Psoas muscle (tissue), 8 donors: ENCODE data around the gene ARL4C. TPM values are rescaled to one million over a fixed set of nuclear protein-coding genes. Genes with fewer than 3 reads are reported as not detected.

Experiments
- ATAC-seq, 4 donors: fragments of 200-7000 bp; cut with Tn5 transposase; one replicate each; pipeline ENCODE4 v1.9.1; 2020; ENCODE audit warnings: moderate library complexity in 3 of 4, mild to moderate bottlenecking in 2 of 4
- DNase-seq, 2 donors: peaks; one replicate each; pipeline ENCODE4 v3.0.0-alpha.2; 2020
- H3K27ac ChIP-seq: fragments of 200-600 bp; one replicate; pipeline ENCODE4 v1.8.0; 2022
- H3K27me3 ChIP-seq, 3 donors: fragments of 200-600 bp in 1 of 3; one replicate each; pipeline versions ENCODE4 v1.6.1 to v1.8.0; 2013 to 2022; ENCODE audit warnings: low read length in 2 of 3, mild to moderate bottlenecking in 2 of 3, moderate library complexity in 1 of 3; ENCODE audit not compliant: insufficient read depth in 3 of 3
- H3K36me3 ChIP-seq, 2 donors: fragments of 200-600 bp in 1 of 2; one replicate each; pipeline versions ENCODE4 v1.6.1 to v1.8.0; 2013 to 2022; ENCODE audit warnings: low read depth in 1 of 2, mild to moderate bottlenecking in 1 of 2, moderate library complexity in 1 of 2; ENCODE audit not compliant: insufficient read depth in 1 of 2
- H3K4me1 ChIP-seq: fragments of 200-600 bp; one replicate; pipeline ENCODE4 v1.8.0; 2022
- H3K4me3 ChIP-seq: fragments of 200-600 bp; one replicate; pipeline ENCODE4 v1.8.0; 2022; ENCODE audit warnings: mild to moderate bottlenecking
- H3K9me3 ChIP-seq: fragments of 200-600 bp; one replicate; pipeline ENCODE4 v1.8.0; 2022
- WGBS, 3 donors: extraction: QIAGEN DNeasy Blood & Tissue Kit; methylation state at CpG; one replicate each; pipeline versions ENCODE4 v1.1.6 to v1.1.7; 2013; 5-methylcytosine and 5-hydroxymethylcytosine counted together
- intact Hi-C, 2 donors: fragments of 100-400 bp; cut with DNase I; formaldehyde crosslinking; loops; one replicate each; pipeline versions ENCODE4 v1.11.0 to v1.14.2; 2022
- polyA plus RNA-seq, 3 donors: library from polyadenylated mRNA; stranded (reverse); fragments of 200-250 nt; gene quantifications; one replicate each; pipeline ENCODE4 v1.2.3, GENCODE V29; 2013
- total RNA-seq, 4 donors: library from RNA; stranded (reverse); fragmentation: NEBNext Ultra II Directional in 2 of 4; extraction: Animal tissue kit (Norgen Biotek cat#: 25700) in 2 of 4; gene quantifications; one replicate each; pipeline versions ENCODE4 v1.2.1 to v1.2.4, GENCODE V29; 2021 to 2023
- TF ChIP-seq, protein P1 (sequence below): fragments of 200-600 bp; IDR thresholded peaks from one replicate; pipeline ENCODE4 v1.8.0; 2022; ENCODE audit warnings: antibody characterized with exemption
- donor health status: healthy with polysubstance abuse.
- donor health status: DM: no; HTN: no; CAD: no; lungs with moderate emphysema.
- donor health status: Bipolar disorder and iron deficiency.
- donor health status: healthy.
- donor health status: DM: yes; HTN: yes; CAD: no.
- donor health status: DM: no; HTN: no; CAD: no.
- donor health status: DM: no; HTN: no; CAD: no.
- donor health status: DM: yes; HTN: yes; CAD: no.

The ARL4C gene
- total and polyA plus RNA-seq, 7 donors, result 0.34 to 1.6 (median 1.1) TPM

GRCh38 chr2:234467289-234467688, 29.6 kb downstream of the ARL4C start:
- Histone ChIP-seq H3K9me3 (no peaks in the 10 kb centered on the region), H3K4me3 (no peak overlapping the region), H3K4me1 (no peaks in the 10 kb centered on the region), H3K27me3 (peaks cover 0 to 2% (median 0%) of the 10 kb centered on the region in 3 donors), H3K36me3 (no peaks in the 10 kb centered on the region), H3K27ac (no peak overlapping the region)
- DNase-seq (no peak), ATAC-seq (no peak)
- TF ChIP-seq, protein P1, sequence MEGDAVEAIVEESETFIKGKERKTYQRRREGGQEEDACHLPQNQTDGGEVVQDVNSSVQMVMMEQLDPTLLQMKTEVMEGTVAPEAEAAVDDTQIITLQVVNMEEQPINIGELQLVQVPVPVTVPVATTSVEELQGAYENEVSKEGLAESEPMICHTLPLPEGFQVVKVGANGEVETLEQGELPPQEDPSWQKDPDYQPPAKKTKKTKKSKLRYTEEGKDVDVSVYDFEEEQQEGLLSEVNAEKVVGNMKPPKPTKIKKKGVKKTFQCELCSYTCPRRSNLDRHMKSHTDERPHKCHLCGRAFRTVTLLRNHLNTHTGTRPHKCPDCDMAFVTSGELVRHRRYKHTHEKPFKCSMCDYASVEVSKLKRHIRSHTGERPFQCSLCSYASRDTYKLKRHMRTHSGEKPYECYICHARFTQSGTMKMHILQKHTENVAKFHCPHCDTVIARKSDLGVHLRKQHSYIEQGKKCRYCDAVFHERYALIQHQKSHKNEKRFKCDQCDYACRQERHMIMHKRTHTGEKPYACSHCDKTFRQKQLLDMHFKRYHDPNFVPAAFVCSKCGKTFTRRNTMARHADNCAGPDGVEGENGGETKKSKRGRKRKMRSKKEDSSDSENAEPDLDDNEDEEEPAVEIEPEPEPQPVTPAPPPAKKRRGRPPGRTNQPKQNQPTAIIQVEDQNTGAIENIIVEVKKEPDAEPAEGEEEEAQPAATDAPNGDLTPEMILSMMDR, result no peak
- 69 to 78% (median 71%) methylated on average over 4 of the region's 4 CpGs for WGBS, 3 donors
- intact Hi-C loops, result no loop called here

- whole genome bisulfite sequencing, 3 donors, result 89 to 90% (median 89%) methylated on average over 9 of the region's 9 CpGs
- Histone ChIP-seq H3K36me3 (no peaks in the 10 kb centered on the region), H3K27me3 (peaks cover 0 to 2% (median 0%) of the 10 kb centered on the region in 3 donors), H3K27ac (no peak overlapping the region), H3K4me3 (no peak overlapping the region), H3K4me1 (no peaks in the 10 kb centered on the region), H3K9me3 (no peaks in the 10 kb centered on the region)
- TF ChIP-seq, protein P1, result no peak
- intact Hi-C loops, result no loop called here
- ATAC-seq (no peak), DNase-seq (no peak)
These were observed 32.6 kb downstream of the ARL4C start for GRCh38 chr2:234464291-234464645.

DNA sequence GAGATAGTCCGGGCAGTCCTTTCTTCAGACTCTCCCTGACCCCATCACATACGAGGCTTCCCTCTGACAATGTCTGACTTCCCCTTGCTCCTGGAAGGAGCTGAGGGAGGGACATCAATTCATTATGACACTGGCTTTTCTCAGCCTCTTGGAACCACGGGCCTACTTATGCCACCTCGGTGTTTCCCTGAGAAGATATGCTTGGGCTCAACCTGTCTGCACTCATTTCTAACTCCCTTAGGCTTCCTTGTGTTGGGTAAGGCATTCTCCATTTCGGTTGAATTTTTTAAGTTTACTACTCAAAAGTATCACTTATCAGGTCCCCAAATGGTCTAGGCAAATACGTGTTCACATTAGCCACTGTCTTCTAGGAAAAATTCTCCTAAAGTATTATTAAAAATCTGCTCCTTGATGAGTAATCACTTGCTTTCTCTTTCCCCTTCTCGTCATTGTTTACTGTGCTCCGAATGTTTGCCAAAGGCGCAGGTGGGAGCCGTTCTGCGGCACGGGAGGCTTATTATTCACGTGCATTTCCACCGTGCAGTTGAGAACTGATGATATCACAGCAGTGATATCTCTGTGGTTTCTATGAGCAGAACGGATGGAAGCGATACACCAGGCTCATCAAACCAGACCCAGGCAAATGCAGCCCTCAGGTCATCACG, 33.1 kb downstream of the ARL4C start:
- no peak overlapping the region for H3K4me3 ChIP-seq
- DNase-seq (no peak), ATAC-seq (no peak)
- peaks cover 0 to 2% (median 0%) of the 10 kb centered on the region in 3 donors for H3K27me3 ChIP-seq
- intact Hi-C loops, result no loop called here
- H3K9me3 ChIP-seq, result no peaks in the 10 kb centered on the region
- 80 to 85% (median 83%) methylated on average over 17 of the region's 17 CpGs for WGBS, 3 donors
- no peaks in the 10 kb centered on the region for H3K4me1 ChIP-seq
- TF ChIP-seq, protein P1, result no peak
- H3K36me3 ChIP-seq, result no peaks in the 10 kb centered on the region
- H3K27ac ChIP-seq, result no peak overlapping the region

DNA sequence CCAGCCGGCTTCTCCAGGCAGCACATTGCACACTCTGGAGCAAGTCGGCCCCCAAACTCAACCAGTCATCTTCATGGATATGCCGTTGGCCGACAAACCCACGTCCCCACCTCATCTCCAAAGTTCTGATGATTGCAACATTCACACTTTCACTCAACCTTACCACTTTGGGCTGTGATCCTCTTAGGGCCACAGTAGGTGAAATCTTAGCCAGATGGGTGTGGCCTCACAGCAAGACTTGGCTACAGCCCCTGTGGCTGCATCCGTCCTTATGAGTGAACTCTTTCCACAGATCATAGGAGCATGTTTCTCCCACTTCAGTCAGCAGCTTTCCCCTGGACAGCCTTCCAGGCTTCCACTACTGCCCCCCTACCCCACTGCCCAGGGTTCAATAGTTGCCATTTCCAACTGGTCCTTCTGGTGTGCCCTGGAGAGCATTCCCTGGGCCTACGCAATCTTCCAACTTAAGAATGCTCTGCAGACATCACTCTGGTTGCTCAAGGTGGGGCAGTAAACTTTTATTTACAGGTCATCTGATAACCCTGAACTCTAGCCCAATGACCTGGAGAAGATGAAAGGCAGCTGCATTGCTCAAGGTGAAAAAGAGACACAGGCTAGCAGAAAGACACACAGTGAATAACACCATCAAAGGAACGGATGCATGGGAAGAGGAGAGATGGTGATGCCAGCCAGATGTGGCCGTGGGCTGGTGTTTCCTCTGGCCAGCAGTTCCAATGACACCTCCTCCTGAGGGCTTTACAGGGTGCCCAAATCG, 34.5 kb downstream of the ARL4C start:
- ATAC-seq (no peak), DNase-seq (no peak)
- Histone ChIP-seq H3K36me3 (no peaks in the 10 kb centered on the region), H3K9me3 (no peaks in the 10 kb centered on the region), H3K27ac (no peak overlapping the region), H3K4me3 (no peak overlapping the region), H3K4me1 (no peaks in the 10 kb centered on the region), H3K27me3 (peaks cover 0 to 2% (median 0%) of the 10 kb centered on the region in 3 donors)
- intact Hi-C loops, result no loop called here
- TF ChIP-seq, protein P1, result no peak
- 79 to 82% (median 81%) methylated on average over 10 of the region's 10 CpGs for WGBS, 3 donors
